Nephron (organoid): Measurements from ENCODE around the gene CCL4.

Experiments
- H3K27ac Mint-ChIP-seq, 3 experiments: 2 replicates each; pipeline ENCODE4 v1.8.0; 2020; ENCODE audit warnings: mixed read lengths in 3 of 3, mild to moderate bottlenecking in 2 of 3, moderate library complexity in 1 of 3
- H3K27me3 Mint-ChIP-seq: 2 replicates; pipeline ENCODE4 v1.8.0; 2021; ENCODE audit warnings: low read depth, mild to moderate bottlenecking, moderate library complexity, mixed read lengths
- H3K36me3 Mint-ChIP-seq: 2 replicates; pipeline ENCODE4 v1.8.0; 2020; ENCODE audit warnings: low read depth, mixed read lengths
- H3K4me1 Mint-ChIP-seq: 2 replicates; pipeline ENCODE4 v1.8.0; 2020; ENCODE audit warnings: mixed read lengths
- H3K4me3 Mint-ChIP-seq, 3 experiments: 2 replicates each; pipeline ENCODE4 v1.8.0; 2020; ENCODE audit warnings: mild to moderate bottlenecking in 3 of 3, mixed read lengths in 3 of 3, moderate library complexity in 2 of 3
- H3K9me3 Mint-ChIP-seq: 2 replicates; pipeline ENCODE4 v1.8.0; 2020; ENCODE audit warnings: mixed read lengths
- CTCF ChIP-seq, 3 experiments: fragments of 200-600 bp; sonication (generic); IDR thresholded peaks; one replicate each; pipeline ENCODE4 v1.5.0; 2021; ENCODE audit warnings: antibody characterized with exemption in 3 of 3; ENCODE audit not compliant: unreplicated experiment in 3 of 3

CCL4 gene

GRCh38 chr17:36124879-36125824 is 21.5 kb downstream of the CCL4 start:
- Mint-ChIP-seq H3K27me3 (no peaks in the 10 kb centered on the region), H3K36me3 (no peaks in the 10 kb centered on the region), H3K4me1 (peaks cover 8% of the 10 kb centered on the region), H3K9me3 (peaks cover 5% of the 10 kb centered on the region), H3K27ac (no peak overlapping the region), H3K4me3 (no peak overlapping the region)
- no peak for TF ChIP-seq CTCF (IDR thresholded peaks at IDR 0.05; ENCODE audit: unreplicated experiment in 3 of 3)

- Mint-ChIP-seq H3K9me3 (peaks cover 5% of the 10 kb centered on the region), H3K4me1 (peaks cover 8% of the 10 kb centered on the region), H3K36me3 (no peaks in the 10 kb centered on the region), H3K4me3 (no peak overlapping the region), H3K27ac (no peak overlapping the region), H3K27me3 (no peaks in the 10 kb centered on the region)
- TF ChIP-seq CTCF (IDR thresholded peaks at IDR 0.05; ENCODE audit: unreplicated experiment in 3 of 3): no peak
Measured at GRCh38 chr17:36127199-36127893, 23.7 kb downstream of the CCL4 start.

GRCh38 chr17:36127911-36128310 is 24.3 kb downstream of the CCL4 start:
- no peaks in the 10 kb centered on the region for H3K36me3 Mint-ChIP-seq

GRCh38 chr17:36128411-36128978 is 24.9 kb downstream of the CCL4 start:
- no peak overlapping the region for H3K4me3 Mint-ChIP-seq

More at GRCh38 chr17:36127911-36128310, 24.3 kb downstream of the CCL4 start:
- Mint-ChIP-seq H3K27ac (no peak overlapping the region), H3K4me3 (no peak overlapping the region), H3K4me1 (peaks cover 8% of the 10 kb centered on the region), H3K27me3 (no peaks in the 10 kb centered on the region), H3K9me3 (peaks cover 5% of the 10 kb centered on the region)
- no peak for TF ChIP-seq CTCF (IDR thresholded peaks at IDR 0.05; ENCODE audit: unreplicated experiment in 3 of 3)

GRCh38 chr17:36129616-36130015 is 26.0 kb downstream of the CCL4 start:
- TF ChIP-seq CTCF (IDR thresholded peaks at IDR 0.05; ENCODE audit: unreplicated experiment in 3 of 3): no peak
- Mint-ChIP-seq H3K9me3 (peaks cover 5% of the 10 kb centered on the region), H3K36me3 (no peaks in the 10 kb centered on the region), H3K27me3 (no peaks in the 10 kb centered on the region), H3K27ac (no peak overlapping the region), H3K4me3 (no peak overlapping the region), H3K4me1 (peaks cover 15% of the 10 kb centered on the region)

More at GRCh38 chr17:36128411-36128978, 24.9 kb downstream of the CCL4 start:
- H3K27me3 Mint-ChIP-seq: no peaks in the 10 kb centered on the region
- no peaks in the 10 kb centered on the region for H3K36me3 Mint-ChIP-seq
- H3K27ac Mint-ChIP-seq: no peak overlapping the region
- peaks cover 5% of the 10 kb centered on the region for H3K9me3 Mint-ChIP-seq
- TF ChIP-seq CTCF (IDR thresholded peaks at IDR 0.05; ENCODE audit: unreplicated experiment in 3 of 3): no peak
- peaks cover 9% of the 10 kb centered on the region for H3K4me1 Mint-ChIP-seq
